Parathyroid adenoma (tissue), 2 donors: ENCODE data around the gene EIF3K.
"Not testable (repeated sequence)": the region's sequence is repeated elsewhere in the genome, so short reads cannot be mapped to it uniquely, and the experiment has no call there.

Experiments used
- H2AFZ ChIP-seq: fragments of 300-600 bp; sonication (generic); one replicate; pipeline ENCODE4 v1.7.0; 2017; ENCODE audit warnings: antibody characterized with exemption, mild to moderate bottlenecking
- H3K27ac ChIP-seq: fragments of 300-600 bp; sonication (generic); one replicate; pipeline ENCODE4 v1.7.0; 2017
- H3K27me3 ChIP-seq: fragments of 300-600 bp; sonication (generic); one replicate; pipeline ENCODE4 v1.7.0; 2017; ENCODE audit warnings: low read length; ENCODE audit not compliant: control insufficient read depth, insufficient read depth
- H3K36me3 ChIP-seq: fragments of 300-600 bp; sonication (generic); one replicate; pipeline ENCODE4 v1.7.0; 2017; ENCODE audit warnings: low read length; ENCODE audit not compliant: control insufficient read depth, insufficient read depth
- H3K4me1 ChIP-seq: fragments of 300-600 bp; sonication (generic); one replicate; pipeline ENCODE4 v1.7.0; 2017; ENCODE audit warnings: control low read depth
- H3K4me2 ChIP-seq: fragments of 300-600 bp; sonication (generic); one replicate; pipeline ENCODE4 v1.7.0; 2017; ENCODE audit warnings: low read length
- H3K4me3 ChIP-seq: fragments of 300-600 bp; sonication (generic); one replicate; pipeline ENCODE4 v1.7.0; 2017; ENCODE audit warnings: low read depth, low read length
- H3K79me2 ChIP-seq: fragments of 300-600 bp; sonication (generic); one replicate; pipeline ENCODE4 v1.7.0; 2017; ENCODE audit warnings: control low read depth
- H3K9ac ChIP-seq: fragments of 300-600 bp; sonication (generic); one replicate; pipeline ENCODE4 v1.7.0; 2017; ENCODE audit warnings: mild to moderate bottlenecking
- H3K9me3 ChIP-seq: fragments of 300-600 bp; sonication (generic); one replicate; pipeline ENCODE4 v1.7.0; 2017; ENCODE audit warnings: low read length; ENCODE audit not compliant: control insufficient read depth
- TF ChIP-seq, protein P1 (sequence below): fragments of 300-600 bp; sonication (generic); IDR thresholded peaks from one replicate; pipeline ENCODE4 v1.7.0; 2017; ENCODE audit warnings: antibody characterized with exemption, mild to moderate bottlenecking
- donor health status: primary hyperparathyroidism.

Gene EIF3K

DNA sequence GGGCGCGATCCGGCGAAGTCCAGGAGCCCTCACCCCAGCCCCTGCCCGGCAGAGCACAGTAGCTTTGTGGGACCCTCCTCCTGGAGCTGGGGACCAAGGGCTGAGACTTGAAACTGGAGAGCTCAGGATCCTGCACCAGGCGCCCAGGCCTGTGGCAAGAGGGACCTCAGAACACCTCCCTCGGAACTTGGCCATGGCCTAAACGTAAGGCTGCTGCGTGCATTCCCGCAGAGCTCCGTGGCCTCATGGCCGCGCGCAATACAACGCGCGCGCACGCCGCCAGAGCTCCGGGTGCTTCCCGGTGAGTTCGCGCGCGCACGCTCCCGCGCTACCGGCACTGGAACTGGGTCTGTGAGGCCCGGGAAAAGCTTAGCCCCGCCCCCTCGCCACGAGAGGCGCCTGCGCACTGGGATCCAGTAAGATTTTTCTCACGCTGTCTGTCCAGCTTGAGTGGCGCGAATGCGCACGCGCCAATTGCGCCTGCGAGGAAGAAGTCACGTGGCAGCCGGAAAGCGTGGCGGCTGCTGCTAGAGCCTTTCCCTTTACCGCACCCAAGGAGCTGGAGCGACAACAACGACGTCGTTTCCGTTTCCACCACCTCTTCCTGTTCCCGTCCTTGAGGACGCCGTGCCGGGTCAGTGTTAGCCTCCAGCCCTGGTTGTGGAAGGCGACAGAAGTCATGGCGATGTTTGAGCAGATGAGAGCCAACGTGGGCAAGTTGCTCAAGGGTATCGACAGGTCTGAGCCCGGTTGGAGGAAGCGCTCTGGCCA is at the start of gene EIF3K:
TSS of gene EIF3K (plus strand) at position 599 of the 771 bp plus-strand sequence. CDS start at position 680, 81 bp downstream.
- Histone ChIP-seq H3K4me2 (peak within 1 kb of the TSS; percentile 81), H3K36me3 (no peaks in the 10 kb centered on the region), H3K9me3 (no peaks in the 10 kb centered on the region), H3K27me3 (no peaks in the 10 kb centered on the region), H3K4me3 (peak within 1 kb of the TSS; percentile 87), H3K4me1 (peaks cover 13% of the 10 kb centered on the region), H3K27ac (peak within 1 kb of the TSS; percentile 80), H3K9ac (peak within 1 kb of the TSS; percentile 78), H3K79me2 (peaks cover 11% of the 10 kb centered on the region), H2AFZ (peak within 1 kb of the TSS; percentile 99)
- TF ChIP-seq, protein P1, sequence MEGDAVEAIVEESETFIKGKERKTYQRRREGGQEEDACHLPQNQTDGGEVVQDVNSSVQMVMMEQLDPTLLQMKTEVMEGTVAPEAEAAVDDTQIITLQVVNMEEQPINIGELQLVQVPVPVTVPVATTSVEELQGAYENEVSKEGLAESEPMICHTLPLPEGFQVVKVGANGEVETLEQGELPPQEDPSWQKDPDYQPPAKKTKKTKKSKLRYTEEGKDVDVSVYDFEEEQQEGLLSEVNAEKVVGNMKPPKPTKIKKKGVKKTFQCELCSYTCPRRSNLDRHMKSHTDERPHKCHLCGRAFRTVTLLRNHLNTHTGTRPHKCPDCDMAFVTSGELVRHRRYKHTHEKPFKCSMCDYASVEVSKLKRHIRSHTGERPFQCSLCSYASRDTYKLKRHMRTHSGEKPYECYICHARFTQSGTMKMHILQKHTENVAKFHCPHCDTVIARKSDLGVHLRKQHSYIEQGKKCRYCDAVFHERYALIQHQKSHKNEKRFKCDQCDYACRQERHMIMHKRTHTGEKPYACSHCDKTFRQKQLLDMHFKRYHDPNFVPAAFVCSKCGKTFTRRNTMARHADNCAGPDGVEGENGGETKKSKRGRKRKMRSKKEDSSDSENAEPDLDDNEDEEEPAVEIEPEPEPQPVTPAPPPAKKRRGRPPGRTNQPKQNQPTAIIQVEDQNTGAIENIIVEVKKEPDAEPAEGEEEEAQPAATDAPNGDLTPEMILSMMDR = no peak

GRCh38 chr19:38569368-38569983 is 49.5 kb upstream of the EIF3K start:
- Histone ChIP-seq H3K4me1 (no peaks in the 10 kb centered on the region), H3K9ac (no peak overlapping the region), H3K36me3 (no peaks in the 10 kb centered on the region), H2AFZ (no peak overlapping the region), H3K27me3 (no peaks in the 10 kb centered on the region), H3K9me3 (no peaks in the 10 kb centered on the region), H3K4me2 (no peak overlapping the region), H3K27ac (no peak overlapping the region), H3K79me2 (no peaks in the 10 kb centered on the region), H3K4me3 (no peak overlapping the region)
- TF ChIP-seq, protein P1 = no peak

DNA sequence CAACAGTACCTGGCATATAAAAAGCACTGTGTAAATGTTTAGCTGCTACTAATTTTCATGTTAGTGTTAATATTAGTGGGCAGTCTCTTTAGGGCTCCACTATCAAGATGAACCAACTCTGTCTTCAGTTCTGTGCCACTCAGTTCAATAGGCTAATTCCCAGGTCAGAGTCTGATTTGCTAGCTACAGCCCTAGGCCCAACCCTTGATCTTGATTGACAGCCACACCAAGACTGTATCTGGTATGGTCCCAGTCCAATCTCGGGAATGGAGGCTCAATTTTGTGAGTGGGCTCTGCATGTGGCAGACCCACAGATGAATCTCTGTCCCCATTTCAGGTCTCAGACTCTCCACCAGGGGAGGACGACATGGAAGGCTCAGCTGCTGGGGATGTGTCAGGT is 47.3 kb upstream of the EIF3K start:
- H3K4me2 ChIP-seq = no peak overlapping the region

GRCh38 chr19:38577826-38578225 is 41.2 kb upstream of the EIF3K start:
- no peaks in the 10 kb centered on the region for H3K4me1 ChIP-seq
- H3K4me3 ChIP-seq = no peak overlapping the region
- no peak overlapping the region for H3K27ac ChIP-seq
- H3K27me3 ChIP-seq = no peaks in the 10 kb centered on the region
- H3K4me2 ChIP-seq = no peak overlapping the region
- H3K9ac ChIP-seq = no peak overlapping the region
- H3K36me3 ChIP-seq = no peaks in the 10 kb centered on the region
- H3K9me3 ChIP-seq = no peaks in the 10 kb centered on the region
- no peaks in the 10 kb centered on the region for H3K79me2 ChIP-seq
- TF ChIP-seq, protein P1 = no peak
- no peak overlapping the region for H2AFZ ChIP-seq

More for the DNA sequence above, 47.3 kb upstream of the EIF3K start:
- no peak overlapping the region for H3K9ac ChIP-seq
- no peak overlapping the region for H3K4me3 ChIP-seq
- H3K36me3 ChIP-seq = no peaks in the 10 kb centered on the region
- no peaks in the 10 kb centered on the region for H3K27me3 ChIP-seq
- TF ChIP-seq, protein P1 = no peak
- H3K79me2 ChIP-seq = no peaks in the 10 kb centered on the region
- H3K27ac ChIP-seq = no peak overlapping the region
- no peak overlapping the region for H2AFZ ChIP-seq
- H3K9me3 ChIP-seq = no peaks in the 10 kb centered on the region
- H3K4me1 ChIP-seq = no peaks in the 10 kb centered on the region

GRCh38 chr19:38579304-38579703 is 39.7 kb upstream of the EIF3K start:
- H3K27ac ChIP-seq, H3K27me3 ChIP-seq, H3K36me3 ChIP-seq, H2AFZ ChIP-seq, H3K4me2 ChIP-seq, H3K9ac ChIP-seq, H3K79me2 ChIP-seq, H3K9me3 ChIP-seq, H3K4me3 ChIP-seq, H3K4me1 ChIP-seq: not testable (repeated sequence)
